Liver (tissue), 9 donors: Measurements from ENCODE around the gene ARHGEF40. TPM values are rescaled to one million over a fixed set of nuclear protein-coding genes. Genes with fewer than 3 reads are reported as not detected.

ENCODE experiments used
- DNase-seq: peaks from one replicate; pipeline ENCODE4 v3.0.0-alpha.2; 2017; ENCODE audit warnings: low spot score
- H3K27ac ChIP-seq, 2 donors: one replicate each; pipeline ENCODE4 v1.7.0; 2013; ENCODE audit warnings: inconsistent platforms in 2 of 2, low read length in 2 of 2, control low read depth in 1 of 2, low read depth in 1 of 2, mild to moderate bottlenecking in 1 of 2
- H3K27me3 ChIP-seq, 4 donors: one replicate each; pipeline versions ENCODE4 v1.6.1 to v1.7.0; 2013; ENCODE audit warnings: low read length in 3 of 4, inconsistent platforms in 1 of 4, mild to moderate bottlenecking in 1 of 4, moderate library complexity in 1 of 4; ENCODE audit not compliant: control insufficient read depth in 4 of 4, insufficient read depth in 4 of 4
- H3K36me3 ChIP-seq, 4 donors: one replicate each; pipeline versions ENCODE4 v1.6.1 to v1.7.0; 2013; ENCODE audit warnings: low read length in 3 of 4, mild to moderate bottlenecking in 3 of 4, low read depth in 1 of 4, moderate library complexity in 1 of 4; ENCODE audit not compliant: control insufficient read depth in 4 of 4, insufficient read depth in 3 of 4
- H3K4me1 ChIP-seq, 4 donors: one replicate each; pipeline versions ENCODE4 v1.6.1 to v1.7.0; 2013; ENCODE audit warnings: low read length in 3 of 4, mild to moderate bottlenecking in 3 of 4, moderate library complexity in 1 of 4; ENCODE audit not compliant: control insufficient read depth in 4 of 4, insufficient read depth in 4 of 4
- H3K4me3 ChIP-seq, 3 donors: one replicate each; pipeline versions ENCODE4 v1.6.1 to v1.7.0; 2013; ENCODE audit warnings: low read length in 3 of 3, control low read depth in 1 of 3, low read depth in 1 of 3, mild to moderate bottlenecking in 1 of 3
- H3K9ac ChIP-seq, 2 donors: one replicate each; pipeline ENCODE4 v1.7.0; 2013; ENCODE audit warnings: low read length in 2 of 2, mild to moderate bottlenecking in 2 of 2, moderate library complexity in 2 of 2, control low read depth in 1 of 2, low read depth in 1 of 2
- H3K9me3 ChIP-seq, 4 donors: one replicate each; pipeline versions ENCODE4 v1.6.1 to v1.7.0; 2013; ENCODE audit warnings: low read length in 3 of 4; ENCODE audit not compliant: control insufficient read depth in 4 of 4
- EGR1 ChIP-seq, 2 donors: IDR thresholded peaks; 2 replicates each; pipeline ENCODE4 v1.6.1; 2016 to 2018; ENCODE audit warnings: antibody characterized with exemption in 2 of 2, low read depth in 2 of 2
- FOXA1 ChIP-seq: IDR thresholded peaks from 2 replicates; pipeline ENCODE4 v1.6.1; 2016; ENCODE audit warnings: antibody characterized with exemption
- FOXA2 ChIP-seq: IDR thresholded peaks from 2 replicates; pipeline ENCODE4 v1.6.1; 2016; ENCODE audit warnings: antibody characterized with exemption
- GABPA ChIP-seq, 2 donors: IDR thresholded peaks in 1 of 2; conservative IDR thresholded peaks in 1 of 2; 2 replicates each; pipeline ENCODE4 v1.6.1; 2016; ENCODE audit warnings: antibody characterized with exemption in 2 of 2, mild to moderate bottlenecking in 1 of 2, moderate library complexity in 1 of 2
- HNF4A ChIP-seq, 2 donors: conservative IDR thresholded peaks; 2 replicates each; pipeline ENCODE4 v1.6.1; 2016; ENCODE audit warnings: antibody characterized with exemption in 2 of 2, mild to moderate bottlenecking in 2 of 2
- HNF4G ChIP-seq: IDR thresholded peaks from 2 replicates; pipeline ENCODE4 v1.6.1; 2016; ENCODE audit warnings: antibody characterized with exemption
- JUND ChIP-seq, 2 donors: IDR thresholded peaks; 2 replicates each; pipeline ENCODE4 v1.6.1; 2016; ENCODE audit warnings: antibody characterized with exemption in 2 of 2
- MAX ChIP-seq: IDR thresholded peaks from 2 replicates; pipeline ENCODE4 v1.6.1; 2016; ENCODE audit warnings: antibody characterized with exemption
- NR2F2 ChIP-seq: IDR thresholded peaks from 2 replicates; pipeline ENCODE4 v1.6.1; 2016; ENCODE audit warnings: antibody characterized with exemption
- RAD21 ChIP-seq, 2 donors: IDR thresholded peaks; 2 replicates each; pipeline ENCODE4 v1.6.1; 2016; ENCODE audit warnings: antibody characterized with exemption in 2 of 2, mild to moderate bottlenecking in 2 of 2
- REST ChIP-seq: IDR thresholded peaks from 2 replicates; pipeline ENCODE4 v1.6.1; 2016; ENCODE audit warnings: antibody characterized with exemption, mild to moderate bottlenecking
- RXRA ChIP-seq, 2 donors: IDR thresholded peaks; 2 replicates each; pipeline ENCODE4 v1.6.1; 2017 to 2018; ENCODE audit warnings: antibody characterized with exemption in 2 of 2, mild to moderate bottlenecking in 1 of 2
- SP1 ChIP-seq: IDR thresholded peaks from 2 replicates; pipeline ENCODE4 v1.6.1; 2018; ENCODE audit warnings: antibody characterized with exemption, mild to moderate bottlenecking
- TAF1 ChIP-seq: conservative IDR thresholded peaks from 2 replicates; pipeline ENCODE4 v1.6.1; 2016; ENCODE audit warnings: antibody characterized with exemption, mild to moderate bottlenecking
- YY1 ChIP-seq: IDR thresholded peaks from 2 replicates; pipeline ENCODE4 v1.6.1; 2016; ENCODE audit warnings: antibody characterized with exemption, mild to moderate bottlenecking
- WGBS: extraction: QIAGEN DNeasy Blood & Tissue Kit; methylation state at CpG from one replicate; pipeline ENCODE4 v1.1.7; 2013; 5-methylcytosine and 5-hydroxymethylcytosine counted together
- polyA plus RNA-seq, 2 donors: library from polyadenylated mRNA; stranded (reverse) in 1 of 2; unstranded in 1 of 2; fragments of 200-250 nt in 1 of 2; fragments of >200 nt in 1 of 2; fragmentation: Nextera tagmentation in 1 of 2; extraction: Ambion mirVana in 1 of 2; gene quantifications; one replicate each; pipeline versions ENCODE4 v1.2.1 to v1.2.3, GENCODE V29; 2013 to 2015
- total RNA-seq, 2 donors: library from RNA; depleted of rRNA; stranded (reverse); fragments of >200 nt; gene quantifications; one replicate each; pipeline ENCODE4 v1.2.3, GENCODE V29; 2014
- TF ChIP-seq, protein P1 (sequence below): IDR thresholded peaks from 2 replicates; pipeline ENCODE4 v1.6.1; 2016; ENCODE audit warnings: antibody characterized with exemption
- TF ChIP-seq, protein P2 (sequence below): fragments of 150-350 bp; IDR thresholded peaks from 2 replicates; pipeline ENCODE4 v1.5.1; 2017; ENCODE audit warnings: improper control_type of control experiment, low read depth, low read length; ENCODE audit not compliant: missing input control
- donor health status: healthy.
- donor health status: healthy.
- donor health status: healthy.
- donor health status: healthy.
- donor health status: healthy.

ARHGEF40 gene
- total and polyA plus RNA-seq, 4 donors: 9.3 to 42.5 (median 16.9) TPM

- WGBS: 12% methylated on average over 16 of the region's 16 CpGs
- Histone ChIP-seq H3K9me3 (no peaks in the 10 kb centered on the region), H3K4me3 (peak overlapping the region; percentile 55 to 80 (median 71)), H3K4me1 (peaks cover 2 to 21% (median 16%) of the 10 kb centered on the region in 4 donors), H3K27me3 (no peaks in the 10 kb centered on the region), H3K9ac (peak overlapping the region in 1 of 2 donors; percentile 64), H3K27ac (peak overlapping the region; percentile 44 to 71), H3K36me3 (no peaks in the 10 kb centered on the region)
- TF ChIP-seq GABPA (IDR thresholded peaks at IDR 0.05 in 1 of 2, conservative IDR thresholded peaks at IDR 0.05 in 1 of 2) (no peak), FOXA2 (no peak), REST (no peak), MAX (no peak), HNF4G (no peak), FOXA1 (no peak), SP1 (no peak), HNF4A (conservative IDR thresholded peaks at IDR 0.05) (no peak), RAD21 (IDR thresholded peaks at IDR 0.05) (no peak), JUND (IDR thresholded peaks at IDR 0.05) (no peak), NR2F2 (no peak)
- TF ChIP-seq, protein P1, sequence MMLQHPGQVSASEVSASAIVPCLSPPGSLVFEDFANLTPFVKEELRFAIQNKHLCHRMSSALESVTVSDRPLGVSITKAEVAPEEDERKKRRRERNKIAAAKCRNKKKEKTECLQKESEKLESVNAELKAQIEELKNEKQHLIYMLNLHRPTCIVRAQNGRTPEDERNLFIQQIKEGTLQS: no peak
- TF ChIP-seq, protein P2, sequence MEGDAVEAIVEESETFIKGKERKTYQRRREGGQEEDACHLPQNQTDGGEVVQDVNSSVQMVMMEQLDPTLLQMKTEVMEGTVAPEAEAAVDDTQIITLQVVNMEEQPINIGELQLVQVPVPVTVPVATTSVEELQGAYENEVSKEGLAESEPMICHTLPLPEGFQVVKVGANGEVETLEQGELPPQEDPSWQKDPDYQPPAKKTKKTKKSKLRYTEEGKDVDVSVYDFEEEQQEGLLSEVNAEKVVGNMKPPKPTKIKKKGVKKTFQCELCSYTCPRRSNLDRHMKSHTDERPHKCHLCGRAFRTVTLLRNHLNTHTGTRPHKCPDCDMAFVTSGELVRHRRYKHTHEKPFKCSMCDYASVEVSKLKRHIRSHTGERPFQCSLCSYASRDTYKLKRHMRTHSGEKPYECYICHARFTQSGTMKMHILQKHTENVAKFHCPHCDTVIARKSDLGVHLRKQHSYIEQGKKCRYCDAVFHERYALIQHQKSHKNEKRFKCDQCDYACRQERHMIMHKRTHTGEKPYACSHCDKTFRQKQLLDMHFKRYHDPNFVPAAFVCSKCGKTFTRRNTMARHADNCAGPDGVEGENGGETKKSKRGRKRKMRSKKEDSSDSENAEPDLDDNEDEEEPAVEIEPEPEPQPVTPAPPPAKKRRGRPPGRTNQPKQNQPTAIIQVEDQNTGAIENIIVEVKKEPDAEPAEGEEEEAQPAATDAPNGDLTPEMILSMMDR: no peak
- no peak for DNase-seq
These were observed 28.9 kb downstream of the ARHGEF40 start for GRCh38 chr14:21098892-21099595.

DNA sequence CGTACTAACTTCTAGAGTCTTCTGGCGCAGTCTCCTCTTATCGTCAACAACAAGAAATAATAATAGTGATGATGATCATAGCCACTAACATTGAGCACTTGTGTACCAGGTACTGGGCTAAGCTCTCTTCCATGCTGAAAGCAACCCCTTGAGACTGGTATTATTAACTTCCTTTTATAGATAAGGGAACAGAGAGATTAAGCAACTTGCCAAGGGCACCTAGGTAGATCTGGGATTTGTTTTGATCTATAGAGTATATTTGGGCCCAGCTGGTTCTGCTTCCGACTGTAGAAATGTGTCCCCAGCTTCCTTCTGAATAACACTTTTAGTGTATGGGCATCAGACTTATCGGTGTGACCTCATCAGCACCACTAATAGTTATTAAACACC lies 29.5 kb downstream of the ARHGEF40 start:
- no peaks in the 10 kb centered on the region for H3K9me3 ChIP-seq
- no peak overlapping the region for H3K9ac ChIP-seq
- no peak overlapping the region for H3K4me3 ChIP-seq
- no peak overlapping the region for H3K27ac ChIP-seq
- peaks cover 2 to 27% (median 19%) of the 10 kb centered on the region in 4 donors for H3K4me1 ChIP-seq
- no peak for DNase-seq
- TF ChIP-seq GABPA (IDR thresholded peaks at IDR 0.05 in 1 of 2, conservative IDR thresholded peaks at IDR 0.05 in 1 of 2) (no peak), RAD21 (IDR thresholded peaks at IDR 0.05) (no peak), MAX (no peak), JUND (IDR thresholded peaks at IDR 0.05) (no peak), NR2F2 (no peak), FOXA2 (no peak), HNF4G (no peak), HNF4A (conservative IDR thresholded peaks at IDR 0.05) (no peak), SP1 (no peak), TAF1 (no peak), RXRA (IDR thresholded peaks at IDR 0.05) (no peak), EGR1 (IDR thresholded peaks at IDR 0.05; ENCODE audit: low read depth in 2 of 2) (no peak), FOXA1 (no peak), YY1 (no peak)
- no peaks in the 10 kb centered on the region for H3K36me3 ChIP-seq
- 84% methylated on average over 5 of the region's 5 CpGs for WGBS
- no peaks in the 10 kb centered on the region for H3K27me3 ChIP-seq
